Colonic mucosa (tissue), 4 donors: ENCODE data around the gene PLXNA3. TPM values are rescaled to one million over a fixed set of nuclear protein-coding genes. Genes with fewer than 3 reads are reported as not detected.

Experiments
- DNase-seq: peaks from one replicate; pipeline ENCODE4 v3.0.0-alpha.2; 2020
- H3K27ac ChIP-seq: fragments of 200-600 bp; one replicate; pipeline ENCODE4 v1.8.0; 2021
- H3K27me3 ChIP-seq: fragments of 200-600 bp; one replicate; pipeline ENCODE4 v1.8.0; 2021
- H3K36me3 ChIP-seq: fragments of 200-600 bp; one replicate; pipeline ENCODE4 v1.8.0; 2021
- H3K4me1 ChIP-seq: fragments of 200-600 bp; one replicate; pipeline ENCODE4 v1.8.0; 2021; ENCODE audit warnings: mild to moderate bottlenecking
- H3K4me3 ChIP-seq: fragments of 200-600 bp; one replicate; pipeline ENCODE4 v1.8.0; 2021
- H3K9ac ChIP-seq, 2 donors: one replicate each; pipeline ENCODE4 v1.7.0; 2013; ENCODE audit warnings: control low read depth in 2 of 2, low read depth in 2 of 2, low read length in 2 of 2
- H3K9me3 ChIP-seq: fragments of 200-600 bp; one replicate; pipeline ENCODE4 v1.8.0; 2021
- intact Hi-C: fragments of 100-400 bp; cut with DNase I; formaldehyde crosslinking; loops from one replicate; pipeline ENCODE4 v1.14.1; 2022
- total RNA-seq, 2 donors: library from RNA; stranded (reverse); fragmentation: NEBNext Ultra II Directional in 1 of 2; extraction: Animal tissue kit (Norgen Biotek cat#: 25700) in 1 of 2; gene quantifications; one replicate each; pipeline ENCODE4 v1.2.1, GENCODE V29; 2021
- TF ChIP-seq, protein P1 (sequence below): fragments of 200-600 bp; IDR thresholded peaks from one replicate; pipeline ENCODE4 v1.8.0; 2022; ENCODE audit warnings: antibody characterized with exemption, mild to moderate bottlenecking
- donor health status: healthy.
- donor health status: DM: no; HTN: no; CAD: no.
- donor health status: DM: no; HTN: no; CAD: no.

Gene PLXNA3
- total RNA-seq, 2 donors from 2014 or later = 37.7 to 43.9 TPM

DNA sequence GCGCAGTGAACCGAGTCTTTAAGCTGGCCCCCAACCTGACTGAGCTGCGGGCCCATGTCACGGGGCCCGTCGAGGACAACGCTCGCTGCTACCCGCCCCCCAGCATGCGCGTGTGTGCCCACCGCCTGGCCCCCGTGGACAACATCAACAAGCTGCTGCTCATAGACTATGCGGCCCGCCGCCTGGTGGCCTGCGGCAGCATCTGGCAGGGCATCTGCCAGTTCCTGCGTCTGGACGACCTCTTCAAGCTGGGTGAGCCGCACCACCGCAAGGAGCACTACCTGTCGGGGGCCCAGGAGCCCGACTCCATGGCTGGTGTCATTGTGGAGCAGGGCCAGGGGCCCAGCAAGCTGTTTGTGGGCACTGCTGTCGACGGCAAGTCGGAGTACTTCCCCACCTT lies 2.2 kb downstream of the PLXNA3 start:
- peaks cover 6% of the 10 kb centered on the region for H3K27me3 ChIP-seq
- no peak overlapping the region for H3K4me3 ChIP-seq
- no peaks in the 10 kb centered on the region for H3K4me1 ChIP-seq
- no peaks in the 10 kb centered on the region for H3K9me3 ChIP-seq
- H3K9ac ChIP-seq = no peak overlapping the region
- TF ChIP-seq, protein P1, sequence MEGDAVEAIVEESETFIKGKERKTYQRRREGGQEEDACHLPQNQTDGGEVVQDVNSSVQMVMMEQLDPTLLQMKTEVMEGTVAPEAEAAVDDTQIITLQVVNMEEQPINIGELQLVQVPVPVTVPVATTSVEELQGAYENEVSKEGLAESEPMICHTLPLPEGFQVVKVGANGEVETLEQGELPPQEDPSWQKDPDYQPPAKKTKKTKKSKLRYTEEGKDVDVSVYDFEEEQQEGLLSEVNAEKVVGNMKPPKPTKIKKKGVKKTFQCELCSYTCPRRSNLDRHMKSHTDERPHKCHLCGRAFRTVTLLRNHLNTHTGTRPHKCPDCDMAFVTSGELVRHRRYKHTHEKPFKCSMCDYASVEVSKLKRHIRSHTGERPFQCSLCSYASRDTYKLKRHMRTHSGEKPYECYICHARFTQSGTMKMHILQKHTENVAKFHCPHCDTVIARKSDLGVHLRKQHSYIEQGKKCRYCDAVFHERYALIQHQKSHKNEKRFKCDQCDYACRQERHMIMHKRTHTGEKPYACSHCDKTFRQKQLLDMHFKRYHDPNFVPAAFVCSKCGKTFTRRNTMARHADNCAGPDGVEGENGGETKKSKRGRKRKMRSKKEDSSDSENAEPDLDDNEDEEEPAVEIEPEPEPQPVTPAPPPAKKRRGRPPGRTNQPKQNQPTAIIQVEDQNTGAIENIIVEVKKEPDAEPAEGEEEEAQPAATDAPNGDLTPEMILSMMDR = no peak
- no peak for DNase-seq
- no peaks in the 10 kb centered on the region for H3K36me3 ChIP-seq
- intact Hi-C loops = no loop called here
- H3K27ac ChIP-seq = no peak overlapping the region

DNA sequence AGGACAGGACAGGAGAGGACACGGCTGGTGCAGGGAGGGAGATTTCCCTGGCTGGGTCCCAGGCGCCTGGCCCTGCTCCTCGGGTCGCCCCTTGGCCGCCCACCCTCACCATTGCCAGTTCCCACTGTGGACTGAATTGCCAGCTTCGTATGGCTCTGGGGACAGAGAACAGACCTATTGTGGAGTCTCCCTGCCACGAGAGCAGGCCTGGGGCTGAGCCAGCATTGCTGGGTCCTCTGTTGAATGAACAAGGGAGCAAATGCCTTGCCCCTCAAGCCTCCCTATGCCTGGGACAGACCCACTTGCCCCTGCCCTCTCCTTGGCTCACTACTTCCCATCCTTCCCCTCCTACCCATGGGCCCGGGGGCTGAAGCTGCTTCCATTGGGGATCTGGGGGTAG lies 4.3 kb downstream of the PLXNA3 start:
- DNase-seq = no peak
- H3K27me3 ChIP-seq = no peaks in the 10 kb centered on the region
- TF ChIP-seq, protein P1 = no peak
- no peak overlapping the region for H3K9ac ChIP-seq
- H3K36me3 ChIP-seq = no peaks in the 10 kb centered on the region
- no peak overlapping the region for H3K27ac ChIP-seq
- no peaks in the 10 kb centered on the region for H3K9me3 ChIP-seq
- no peak overlapping the region for H3K4me3 ChIP-seq
- H3K4me1 ChIP-seq = no peaks in the 10 kb centered on the region
- intact Hi-C loops = no loop called here

DNA sequence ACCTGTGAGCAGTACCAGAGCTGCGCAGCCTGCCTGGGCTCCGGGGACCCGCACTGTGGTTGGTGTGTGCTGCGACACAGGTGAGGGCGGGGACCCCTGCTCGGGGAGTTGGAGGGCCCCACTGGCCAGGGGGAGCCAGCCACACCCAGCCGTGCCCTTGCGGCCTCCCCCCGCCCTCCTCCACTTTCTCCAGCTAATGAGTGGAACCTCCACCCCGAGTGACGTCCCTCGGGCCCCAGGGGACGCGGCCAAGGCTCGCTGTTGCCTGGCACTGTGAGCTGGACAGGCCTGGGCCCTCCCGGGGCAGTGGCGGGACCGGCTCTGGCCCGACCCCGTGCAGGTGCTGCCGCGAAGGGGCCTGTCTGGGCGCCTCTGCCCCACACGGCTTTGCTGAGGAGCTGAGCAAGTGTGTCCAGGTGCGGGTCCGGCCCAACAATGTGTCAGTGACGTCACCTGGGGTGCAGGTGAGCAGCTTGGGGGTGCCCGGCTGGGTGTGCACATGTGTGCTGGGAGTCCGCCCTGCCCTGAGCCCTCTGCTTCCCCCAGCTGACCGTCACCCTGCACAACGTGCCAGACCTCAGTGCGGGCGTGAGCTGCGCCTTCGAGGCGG lies 5.6 kb downstream of the PLXNA3 start:
- DNase-seq = no peak

DNA sequence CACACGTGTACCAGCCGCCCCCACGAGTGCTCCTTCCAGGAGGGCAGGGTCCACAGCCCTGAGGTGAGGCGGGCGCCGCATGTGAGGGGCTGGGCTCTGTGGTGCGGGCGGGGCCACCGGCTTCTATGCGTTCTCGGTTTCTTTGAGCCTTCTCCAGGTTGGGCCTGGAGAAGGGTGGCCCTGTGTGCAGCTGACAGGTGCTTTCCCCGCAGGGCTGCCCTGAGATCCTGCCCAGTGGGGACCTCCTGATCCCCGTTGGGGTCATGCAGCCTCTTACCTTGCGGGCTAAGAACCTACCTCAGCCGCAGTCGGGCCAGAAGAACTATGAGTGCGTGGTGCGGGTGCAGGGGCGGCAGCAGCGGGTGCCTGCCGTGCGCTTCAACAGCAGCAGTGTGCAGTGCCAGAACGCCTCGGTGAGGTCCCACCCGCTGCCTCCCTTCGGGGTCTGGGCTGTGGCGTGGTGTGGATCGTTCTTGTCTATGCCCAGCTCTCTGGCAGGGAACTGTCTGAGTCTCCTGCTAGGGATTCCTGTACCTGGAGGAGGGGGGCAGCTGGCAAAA lies 6.8 kb downstream of the PLXNA3 start:
- Histone ChIP-seq H3K27me3 (no peaks in the 10 kb centered on the region), H3K4me3 (no peak overlapping the region), H3K9me3 (no peaks in the 10 kb centered on the region), H3K4me1 (no peaks in the 10 kb centered on the region), H3K27ac (no peak overlapping the region), H3K36me3 (no peaks in the 10 kb centered on the region), H3K9ac (no peak overlapping the region)
- TF ChIP-seq, protein P1 = no peak
- DNase-seq = no peak
- intact Hi-C loops = no loop called here

More for the DNA sequence above, 5.6 kb downstream of the PLXNA3 start:
- H3K4me3 ChIP-seq = no peak overlapping the region
- H3K27ac ChIP-seq = no peak overlapping the region
- no peaks in the 10 kb centered on the region for H3K36me3 ChIP-seq
- no peaks in the 10 kb centered on the region for H3K4me1 ChIP-seq
- intact Hi-C loops = no loop called here
- TF ChIP-seq, protein P1 = no peak
- no peaks in the 10 kb centered on the region for H3K9me3 ChIP-seq
- H3K9ac ChIP-seq = no peak overlapping the region
- H3K27me3 ChIP-seq = no peaks in the 10 kb centered on the region

DNA sequence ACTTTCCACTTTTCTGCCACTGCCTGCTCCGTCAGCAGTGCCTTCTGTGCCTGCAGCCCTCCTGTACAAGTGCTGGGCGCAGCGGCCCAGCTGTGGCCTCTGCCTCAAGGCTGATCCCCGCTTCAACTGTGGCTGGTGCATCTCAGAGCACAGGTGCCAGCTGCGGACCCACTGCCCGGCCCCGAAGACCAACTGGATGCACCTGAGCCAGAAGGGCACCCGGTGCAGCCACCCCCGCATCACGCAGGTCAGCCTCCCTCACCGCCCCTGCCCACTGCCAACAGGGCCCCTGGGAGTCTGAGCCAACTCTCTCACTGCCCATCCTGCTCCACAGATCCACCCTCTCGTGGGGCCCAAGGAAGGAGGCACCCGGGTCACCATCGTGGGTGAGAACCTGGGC lies 7.5 kb downstream of the PLXNA3 start:
- Histone ChIP-seq H3K27me3 (no peaks in the 10 kb centered on the region), H3K9ac (no peak overlapping the region), H3K36me3 (no peaks in the 10 kb centered on the region), H3K4me3 (no peak overlapping the region), H3K27ac (no peak overlapping the region), H3K9me3 (no peaks in the 10 kb centered on the region), H3K4me1 (no peaks in the 10 kb centered on the region)
- DNase-seq = no peak
- TF ChIP-seq, protein P1 = no peak
- intact Hi-C loops = no loop called here
